AML-193 (cell line): Measurements from ENCODE around the gene ENTR1.

Experiments used
- DNase-seq, 2 experiments: peaks; one replicate each; lab custom pipeline; 2025; lab: John Stamatoyannopoulos, UW

The ENTR1 gene, protein sequence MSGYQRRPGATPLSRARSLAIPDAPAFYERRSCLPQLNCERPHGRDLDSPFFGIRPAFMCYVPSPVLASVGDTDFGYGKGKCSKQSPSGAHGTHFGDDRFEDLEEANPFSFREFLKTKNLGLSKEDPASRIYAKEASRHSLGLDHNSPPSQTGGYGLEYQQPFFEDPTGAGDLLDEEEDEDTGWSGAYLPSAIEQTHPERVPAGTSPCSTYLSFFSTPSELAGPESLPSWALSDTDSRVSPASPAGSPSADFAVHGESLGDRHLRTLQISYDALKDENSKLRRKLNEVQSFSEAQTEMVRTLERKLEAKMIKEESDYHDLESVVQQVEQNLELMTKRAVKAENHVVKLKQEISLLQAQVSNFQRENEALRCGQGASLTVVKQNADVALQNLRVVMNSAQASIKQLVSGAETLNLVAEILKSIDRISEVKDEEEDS

DNA sequence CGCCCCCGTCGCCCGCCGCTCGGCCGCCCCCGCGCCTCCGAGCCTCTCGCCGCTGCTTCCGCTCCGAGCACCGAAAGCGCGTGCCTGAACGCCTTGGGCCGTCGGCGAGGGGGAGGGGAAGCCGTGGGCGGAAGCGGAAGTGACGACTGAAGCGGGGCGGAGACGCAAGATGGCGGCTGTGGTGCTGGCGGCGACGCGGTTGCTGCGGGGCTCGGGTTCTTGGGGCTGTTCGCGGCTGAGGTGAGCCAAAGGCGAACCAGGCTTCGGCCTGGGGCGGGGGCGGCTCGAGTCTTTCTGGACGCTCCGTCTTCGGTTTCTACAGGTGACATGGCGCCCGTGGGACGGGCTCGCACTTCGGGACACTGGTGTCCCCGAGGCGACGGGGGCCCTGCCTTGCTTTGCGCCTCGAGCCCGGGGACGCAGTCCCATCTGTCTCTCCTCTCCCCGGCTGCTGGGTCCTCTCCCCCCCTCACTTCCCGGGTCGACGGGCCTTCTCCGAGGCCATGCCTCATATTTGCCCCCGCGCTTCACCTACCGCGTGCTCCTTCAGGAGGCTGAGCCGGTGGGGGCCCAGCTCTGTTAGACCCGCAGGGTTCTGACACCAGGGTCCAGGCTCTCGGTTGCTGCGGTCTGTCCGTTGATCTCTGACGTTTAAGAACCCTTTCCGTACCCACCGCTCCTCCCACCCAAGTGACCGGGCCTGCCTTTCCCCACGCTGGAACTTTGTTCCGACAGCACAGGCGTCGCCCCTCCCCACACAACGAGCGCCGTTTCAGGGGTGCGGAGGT is at the start of gene ENTR1, which contains the start of gene PMPCA:
Gene ENTR1, minus strand, starts transcription at position 115 of the 788 bp plus-strand sequence. CDS start 217 bp downstream, outside the sequence.
Gene PMPCA, plus strand, starts transcription at position 159 of the 788 bp plus-strand sequence. Its CDS starts 11 bp downstream, at position 170.
- peak; percentile 68 for DNase-seq

DNA sequence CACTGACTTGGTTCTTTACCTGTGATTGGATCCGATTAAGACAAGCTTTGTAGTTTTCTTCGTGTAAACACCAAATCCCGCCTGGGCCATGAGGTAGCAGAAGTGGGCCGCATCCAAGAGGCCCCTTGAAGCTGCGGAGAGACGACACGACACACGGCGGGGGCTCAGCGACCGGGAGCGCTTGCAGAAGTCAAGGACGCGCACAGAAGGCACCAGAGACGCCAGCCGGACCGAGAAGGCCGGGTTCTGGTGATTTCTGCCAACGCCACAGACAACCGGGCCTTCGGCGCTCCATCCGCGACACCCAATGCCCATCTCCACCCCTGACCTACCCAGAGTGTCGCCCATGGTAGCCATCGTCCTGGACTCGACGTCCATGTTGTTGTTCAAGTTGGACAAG is 49.0 kb upstream of the ENTR1 start:
- DNase-seq = no peak

DNA sequence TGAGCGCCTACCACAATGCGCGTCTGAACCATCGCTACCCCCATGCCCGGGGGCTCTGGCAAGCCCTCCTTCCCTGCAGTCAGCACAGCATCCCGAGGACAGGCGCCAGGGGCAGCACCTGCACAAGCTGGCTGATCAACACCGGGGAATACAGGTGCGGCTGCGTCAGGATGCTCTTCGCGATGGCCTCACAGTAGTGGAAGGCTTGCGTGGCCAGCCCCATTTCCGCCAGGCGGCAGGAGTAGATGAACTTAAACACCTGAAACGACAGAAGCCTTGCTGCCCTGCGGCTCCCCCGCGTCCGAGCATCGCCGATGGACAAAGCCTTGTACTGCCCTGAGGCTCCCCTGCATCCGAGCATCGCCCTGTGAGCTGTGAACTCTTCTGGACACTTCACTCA is 46.9 kb upstream of the ENTR1 start:
- DNase-seq = no peak

DNA sequence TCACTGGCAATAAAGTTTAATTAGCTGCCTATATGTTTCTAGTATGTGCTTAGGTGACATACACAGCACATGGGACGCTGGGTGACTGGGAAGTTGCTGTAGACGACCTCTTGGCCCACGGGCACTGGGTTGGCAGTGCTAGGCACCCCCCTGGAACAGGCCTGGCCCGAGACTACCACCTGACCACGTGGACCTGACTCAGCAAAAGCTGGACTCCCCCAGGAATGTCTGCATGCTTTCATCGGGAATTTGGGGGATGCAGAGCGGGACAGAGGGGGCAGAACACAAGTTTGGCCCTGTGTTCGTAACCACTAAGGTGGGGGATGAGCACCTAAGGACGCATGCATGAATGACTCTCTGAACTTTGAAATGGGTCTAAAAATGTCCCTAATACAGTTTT is 45.8 kb upstream of the ENTR1 start:
- DNase-seq = no peak

DNA sequence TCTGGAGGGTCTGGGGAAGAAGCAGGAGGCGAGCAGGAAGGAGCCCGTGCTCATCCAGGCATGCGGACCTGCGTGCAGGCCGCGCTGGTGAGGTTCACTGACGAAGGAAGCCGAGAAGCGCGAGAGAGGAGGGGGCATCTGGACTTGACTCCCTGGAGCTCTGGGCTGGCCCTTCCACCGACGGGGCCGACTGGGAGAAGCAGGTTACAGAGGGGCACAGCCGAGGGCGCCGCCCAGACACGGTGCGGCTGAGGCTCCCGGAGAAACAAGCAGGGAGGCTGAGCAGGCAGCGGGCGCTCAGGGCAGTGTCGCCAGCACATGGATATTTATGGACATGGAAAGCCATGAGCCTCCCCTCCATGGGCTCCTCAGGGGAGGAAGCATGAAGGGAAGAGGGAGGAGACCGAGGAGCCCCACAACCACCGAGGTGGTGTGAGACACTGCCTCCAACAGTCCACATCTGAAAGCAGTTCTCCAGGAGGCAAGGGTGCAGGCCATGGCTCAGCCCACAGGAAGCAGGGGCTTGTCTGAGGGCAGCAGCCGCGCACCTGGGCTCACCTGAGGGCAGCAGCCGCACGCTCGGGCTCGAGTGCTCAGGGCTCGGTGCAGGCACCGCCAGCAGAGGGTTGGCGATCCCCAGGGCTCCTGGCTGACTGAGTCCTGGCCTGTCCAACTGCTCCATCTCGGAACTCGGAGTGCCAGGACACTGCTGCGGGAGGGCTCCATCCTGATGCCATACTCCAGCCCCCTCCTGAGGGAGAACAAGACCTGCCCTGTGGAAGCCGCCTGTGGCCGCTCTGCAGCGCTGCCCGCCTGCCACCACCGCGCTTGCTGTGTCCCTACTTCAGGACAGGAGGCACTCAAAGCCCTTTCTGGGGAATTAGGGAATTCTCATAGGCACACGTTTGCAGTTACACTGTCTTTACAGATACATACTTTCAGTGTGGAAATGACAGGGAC is 44.9 kb upstream of the ENTR1 start:
- no peak for DNase-seq

DNA sequence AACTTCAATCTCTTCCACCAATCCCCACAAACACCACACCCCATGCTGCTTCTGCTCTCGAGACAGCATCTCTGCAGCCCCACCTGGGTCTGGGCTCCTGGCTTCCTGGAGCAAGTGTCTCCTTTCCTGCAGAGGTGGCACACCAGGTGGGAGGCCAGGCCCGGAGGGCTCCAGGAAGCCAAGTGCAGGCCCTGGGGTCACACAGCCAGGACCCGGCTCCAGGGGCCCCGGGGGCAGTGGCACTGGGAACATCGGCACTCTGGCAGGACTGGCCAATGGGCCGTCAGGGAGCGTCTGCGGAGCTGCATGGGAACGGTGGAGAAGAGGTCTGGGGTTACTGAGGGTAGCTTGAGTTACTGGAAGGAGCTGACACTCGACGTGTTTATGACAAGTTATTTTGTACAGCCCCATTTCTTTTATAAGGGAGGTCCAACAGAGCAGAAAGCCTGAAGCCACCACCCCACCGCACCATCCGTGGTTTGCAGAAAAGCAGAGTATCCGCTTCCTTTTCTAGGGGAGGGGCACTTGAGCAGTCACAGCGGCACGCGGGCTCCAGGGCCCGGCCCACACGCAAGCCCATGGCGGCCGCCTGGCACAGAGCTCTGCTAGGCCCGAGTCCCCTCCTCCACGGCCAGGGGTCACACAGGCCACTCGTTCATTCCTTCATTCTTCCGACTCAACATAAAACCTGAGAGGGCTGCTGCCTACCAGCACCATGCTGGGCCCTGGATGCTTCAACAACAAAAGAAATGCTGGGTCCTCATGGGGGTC is 43.8 kb upstream of the ENTR1 start:
- no peak for DNase-seq

GRCh38 chr9:136453326-136453725 is 42.9 kb upstream of the ENTR1 start:
- no peak for DNase-seq

GRCh38 chr9:136451221-136451877 is 40.9 kb upstream of the ENTR1 start:
- no peak for DNase-seq

- DNase-seq = no peak
These were observed 38.2 kb upstream of the ENTR1 start for GRCh38 chr9:136448655-136449054.

GRCh38 chr9:136447173-136447778 is 36.9 kb upstream of the ENTR1 start:
- no peak for DNase-seq

DNA sequence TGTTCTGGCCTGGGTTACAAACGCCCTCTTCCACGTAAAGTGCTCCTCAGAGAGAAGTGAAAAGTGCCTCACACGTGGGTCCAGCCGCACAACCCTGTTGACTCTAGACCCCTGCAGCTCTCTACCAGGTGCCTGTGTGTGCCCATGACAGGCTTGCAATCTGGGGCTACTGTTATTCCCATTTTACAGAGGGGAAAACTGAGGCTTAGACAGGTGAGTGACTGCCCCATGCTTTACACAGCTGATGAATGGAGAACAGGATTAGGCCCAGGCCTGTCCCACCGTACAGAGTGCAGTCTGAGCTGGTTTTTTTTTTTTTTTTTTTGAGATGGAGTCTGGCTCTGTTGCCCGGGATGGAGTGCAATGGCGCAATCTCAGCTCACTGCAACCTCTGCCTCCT is 35.4 kb upstream of the ENTR1 start:
- DNase-seq = no peak

GRCh38 chr9:136444102-136444501 is 33.7 kb upstream of the ENTR1 start:
- no peak for DNase-seq

GRCh38 chr9:136443687-136444086 is 33.3 kb upstream of the ENTR1 start:
- no peak for DNase-seq

DNA sequence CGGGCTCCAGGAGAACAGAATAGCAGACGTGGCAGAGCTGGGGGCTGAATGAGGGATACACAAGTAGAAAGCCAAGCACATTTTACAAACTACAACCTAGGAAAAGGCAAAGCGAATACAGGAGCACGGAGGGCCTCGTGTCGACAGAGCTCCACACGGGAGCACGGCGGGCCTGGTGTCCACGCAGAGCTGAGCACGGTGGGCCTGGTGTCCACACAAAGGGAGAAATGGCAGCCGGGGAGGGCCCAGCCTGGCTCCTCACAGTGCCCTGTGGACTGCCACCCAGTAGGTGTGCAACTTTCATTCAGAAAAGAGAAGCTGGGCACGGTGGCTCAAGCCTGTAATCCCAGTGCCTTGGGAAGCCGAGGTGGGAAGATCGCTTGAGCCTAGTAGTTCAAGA is 32.7 kb upstream of the ENTR1 start:
- DNase-seq = no peak

- DNase-seq = no peak
These were observed 31.9 kb upstream of the ENTR1 start for GRCh38 chr9:136442265-136442664.

GRCh38 chr9:136441681-136442245 is 31.3 kb upstream of the ENTR1 start:
- DNase-seq = no peak

DNA sequence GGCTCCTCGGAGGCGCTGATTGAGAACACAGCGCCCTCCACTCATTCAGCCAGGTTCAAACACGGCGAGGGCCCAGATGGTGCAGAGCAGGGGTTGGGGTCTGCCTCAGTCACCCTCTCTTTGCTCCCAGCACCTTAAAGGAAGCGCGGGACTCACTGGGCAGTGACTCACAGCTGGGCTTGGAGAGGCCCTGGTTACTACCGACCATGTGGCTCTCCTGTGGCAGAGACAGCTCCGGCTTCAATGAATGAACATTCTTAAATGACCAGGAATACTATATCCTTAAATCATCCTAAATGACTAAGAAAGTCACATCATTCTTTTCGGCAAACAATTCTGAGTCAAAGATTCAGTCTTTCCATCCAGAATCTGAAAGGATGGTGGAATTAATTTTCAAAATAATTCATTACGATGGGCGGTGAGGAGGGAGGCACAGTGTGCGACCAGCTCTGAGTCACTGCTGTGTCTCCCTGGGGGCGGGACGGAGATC is 30.8 kb upstream of the ENTR1 start:
- DNase-seq = no peak

- peak; percentile 10 to 21 for DNase-seq
These were observed 29.3 kb upstream of the ENTR1 start, which contains the start of gene INPP5E for GRCh38 chr9:136439481-136440408. TSS of gene INPP5E (minus strand) at chr9:136439845. CDS start at chr9:136439419, 426 bp downstream.
